ENCODE measurements around the gene PLCB2.

Gene PLCB2

GRCh38 chr15:40283615-40284300, 24.0 kb downstream of the PLCB2 start:
- DNase-seq, result no peak

GRCh38 chr15:40282869-40283614, 24.7 kb downstream of the PLCB2 start, which contains the start of gene ANKRD63:
Gene ANKRD63 (minus strand): TSS chr15:40283064. CDS start chr15:40282586, 478 bp downstream.
- no peak for DNase-seq

GRCh38 chr15:40282147-40282868, 25.4 kb downstream of the PLCB2 start:
- no peak for DNase-seq

GRCh38 chr15:40281801-40282146, 26.0 kb downstream of the PLCB2 start:
- DNase-seq, result no peak

GRCh38 chr15:40281057-40281800, 26.5 kb downstream of the PLCB2 start:
- no peak for DNase-seq

GRCh38 chr15:40280260-40281056, 27.3 kb downstream of the PLCB2 start:
- no peak for DNase-seq

GRCh38 chr15:40279437-40280141, 28.1 kb downstream of the PLCB2 start:
- no peak for DNase-seq

GRCh38 chr15:40278026-40278425, 29.7 kb downstream of the PLCB2 start:
- no peak for DNase-seq

- no peak for DNase-seq
Observed at GRCh38 chr15:40277471-40277870, 30.3 kb downstream of the PLCB2 start.

GRCh38 chr15:40276927-40277326, 30.8 kb downstream of the PLCB2 start:
- DNase-seq, result no peak

- DNase-seq, result no peak
Observed at GRCh38 chr15:40275954-40276353, 31.8 kb downstream of the PLCB2 start.

- no peak for DNase-seq
Observed at GRCh38 chr15:40275523-40275922, 32.2 kb downstream of the PLCB2 start.

GRCh38 chr15:40274350-40275274, 33.1 kb downstream of the PLCB2 start:
- DNase-seq, result no peak

- DNase-seq, result no peak
Observed at GRCh38 chr15:40273428-40273827, 34.3 kb downstream of the PLCB2 start.

- no peak for DNase-seq
Observed at GRCh38 chr15:40272485-40273056, 35.2 kb downstream of the PLCB2 start.

GRCh38 chr15:40271685-40272484, 35.9 kb downstream of the PLCB2 start:
- DNase-seq, result no peak

- no peak for DNase-seq
Observed at GRCh38 chr15:40270246-40270995, 37.3 kb downstream of the PLCB2 start.

- DNase-seq, result no peak
Observed at GRCh38 chr15:40269604-40270003, 38.1 kb downstream of the PLCB2 start.

Measured in SIG-M5 (cell line).